ENCODE measurements around the gene USP31.

- TF ChIP-seq CTCF (IDR thresholded peaks at IDR 0.05; ENCODE audit: borderline replicate concordance, extremely low read depth, low read length, poor library complexity, severe bottlenecking) (no peak), EZH2 (IDR thresholded peaks at IDR 0.05; ENCODE audit: borderline replicate concordance, low read depth, low read length, severe bottlenecking) (no peak)
Measured at GRCh38 chr16:23188911-23189310, 39.7 kb upstream of the USP31 start.
